ENCODE measurements around the gene CIC. TPM values are rescaled to one million over a fixed set of nuclear protein-coding genes. Genes with fewer than 3 reads are reported as not detected.

The CIC gene
- total and polyA plus RNA-seq, 2 of the 13 experiments (the other 11 are each of a cell fraction or from before 2014, with no cell fraction given) = 5.9 to 8.0 TPM

DNA sequence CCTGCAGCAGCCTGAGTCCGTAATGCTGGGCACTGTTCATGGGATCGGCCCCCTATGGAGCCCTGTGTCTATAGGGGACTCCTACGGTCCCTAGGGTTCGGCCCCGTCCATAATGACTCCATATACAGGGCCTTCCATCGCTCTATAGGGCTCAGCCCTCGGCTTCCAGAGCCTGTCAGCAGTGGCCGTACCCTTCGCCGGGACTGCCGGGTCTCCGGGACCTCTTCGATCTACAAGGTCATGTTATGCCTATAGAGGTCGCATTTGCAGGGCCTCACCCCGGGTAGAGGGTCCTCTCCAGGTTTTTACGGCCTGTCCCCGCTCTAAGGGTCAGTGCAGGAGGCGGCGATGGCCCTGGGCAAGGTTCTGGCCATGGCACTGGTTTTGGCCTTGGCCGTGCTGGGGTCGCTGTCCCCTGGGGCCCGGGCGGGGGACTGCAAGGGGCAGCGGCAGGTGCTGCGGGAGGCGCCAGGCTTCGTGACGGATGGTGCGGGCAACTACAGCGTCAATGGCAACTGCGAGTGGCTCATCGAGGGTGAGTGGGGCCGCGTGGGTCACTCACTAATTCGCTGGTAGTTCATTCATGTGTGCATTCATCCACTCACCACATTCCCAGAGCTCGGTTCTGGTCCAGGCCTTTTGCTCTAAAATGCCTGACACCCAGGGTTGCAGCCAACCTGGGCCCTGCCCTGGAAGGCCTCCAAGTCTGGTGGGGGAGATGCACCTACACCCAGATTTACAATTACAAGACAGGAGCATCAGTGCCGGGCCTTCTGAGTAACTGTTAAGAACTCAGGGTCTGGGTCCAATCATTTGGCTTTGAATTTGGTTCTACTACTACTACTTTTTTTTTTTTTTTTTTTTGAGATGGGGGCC is 57.1 kb downstream of the CIC start (continued):
- TF ChIP-seq ZFX (CRISPR knock-in tag; IDR thresholded peaks at IDR 0.05; ENCODE audit: low read depth) = peak; percentile 67
- TF ChIP-seq ZNF382 (CRISPR knock-in tag; IDR thresholded peaks at IDR 0.05; ENCODE audit: borderline replicate concordance) = no peak
- TF ChIP-seq ELK4 (CRISPR knock-in tag; IDR thresholded peaks at IDR 0.05; ENCODE audit: borderline replicate concordance) = 0 out of 2 replicates have a peak, but pooled peaks have one; percentile 17
- TF ChIP-seq ZBTB37 (CRISPR knock-in tag; IDR thresholded peaks at IDR 0.05) = 0 out of 2 replicates have a peak, but pooled peaks have one; percentile 43
- TF ChIP-seq ZNF713 (CRISPR knock-in tag; IDR thresholded peaks at IDR 0.05) = no peak
- 0 out of 2 replicates have a peak, but pooled peaks have one; percentile 48 for TF ChIP-seq ZMAT3 (CRISPR knock-in tag; conservative IDR thresholded peaks at IDR 0.05)
- TF ChIP-seq ZFP62 (CRISPR knock-in tag; IDR thresholded peaks at IDR 0.05) = no peak
- TF ChIP-seq, protein P1, sequence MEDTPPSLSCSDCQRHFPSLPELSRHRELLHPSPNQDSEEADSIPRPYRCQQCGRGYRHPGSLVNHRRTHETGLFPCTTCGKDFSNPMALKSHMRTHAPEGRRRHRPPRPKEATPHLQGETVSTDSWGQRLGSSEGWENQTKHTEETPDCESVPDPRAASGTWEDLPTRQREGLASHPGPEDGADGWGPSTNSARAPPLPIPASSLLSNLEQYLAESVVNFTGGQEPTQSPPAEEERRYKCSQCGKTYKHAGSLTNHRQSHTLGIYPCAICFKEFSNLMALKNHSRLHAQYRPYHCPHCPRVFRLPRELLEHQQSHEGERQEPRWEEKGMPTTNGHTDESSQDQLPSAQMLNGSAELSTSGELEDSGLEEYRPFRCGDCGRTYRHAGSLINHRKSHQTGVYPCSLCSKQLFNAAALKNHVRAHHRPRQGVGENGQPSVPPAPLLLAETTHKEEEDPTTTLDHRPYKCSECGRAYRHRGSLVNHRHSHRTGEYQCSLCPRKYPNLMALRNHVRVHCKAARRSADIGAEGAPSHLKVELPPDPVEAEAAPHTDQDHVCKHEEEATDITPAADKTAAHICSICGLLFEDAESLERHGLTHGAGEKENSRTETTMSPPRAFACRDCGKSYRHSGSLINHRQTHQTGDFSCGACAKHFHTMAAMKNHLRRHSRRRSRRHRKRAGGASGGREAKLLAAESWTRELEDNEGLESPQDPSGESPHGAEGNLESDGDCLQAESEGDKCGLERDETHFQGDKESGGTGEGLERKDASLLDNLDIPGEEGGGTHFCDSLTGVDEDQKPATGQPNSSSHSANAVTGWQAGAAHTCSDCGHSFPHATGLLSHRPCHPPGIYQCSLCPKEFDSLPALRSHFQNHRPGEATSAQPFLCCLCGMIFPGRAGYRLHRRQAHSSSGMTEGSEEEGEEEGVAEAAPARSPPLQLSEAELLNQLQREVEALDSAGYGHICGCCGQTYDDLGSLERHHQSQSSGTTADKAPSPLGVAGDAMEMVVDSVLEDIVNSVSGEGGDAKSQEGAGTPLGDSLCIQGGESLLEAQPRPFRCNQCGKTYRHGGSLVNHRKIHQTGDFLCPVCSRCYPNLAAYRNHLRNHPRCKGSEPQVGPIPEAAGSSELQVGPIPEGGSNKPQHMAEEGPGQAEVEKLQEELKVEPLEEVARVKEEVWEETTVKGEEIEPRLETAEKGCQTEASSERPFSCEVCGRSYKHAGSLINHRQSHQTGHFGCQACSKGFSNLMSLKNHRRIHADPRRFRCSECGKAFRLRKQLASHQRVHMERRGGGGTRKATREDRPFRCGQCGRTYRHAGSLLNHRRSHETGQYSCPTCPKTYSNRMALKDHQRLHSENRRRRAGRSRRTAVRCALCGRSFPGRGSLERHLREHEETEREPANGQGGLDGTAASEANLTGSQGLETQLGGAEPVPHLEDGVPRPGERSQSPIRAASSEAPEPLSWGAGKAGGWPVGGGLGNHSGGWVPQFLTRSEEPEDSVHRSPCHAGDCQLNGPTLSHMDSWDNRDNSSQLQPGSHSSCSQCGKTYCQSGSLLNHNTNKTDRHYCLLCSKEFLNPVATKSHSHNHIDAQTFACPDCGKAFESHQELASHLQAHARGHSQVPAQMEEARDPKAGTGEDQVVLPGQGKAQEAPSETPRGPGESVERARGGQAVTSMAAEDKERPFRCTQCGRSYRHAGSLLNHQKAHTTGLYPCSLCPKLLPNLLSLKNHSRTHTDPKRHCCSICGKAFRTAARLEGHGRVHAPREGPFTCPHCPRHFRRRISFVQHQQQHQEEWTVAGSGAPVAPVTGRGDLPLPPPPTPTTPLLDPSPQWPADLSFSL (CRISPR knock-in tag; IDR thresholded peaks at IDR 0.05) = no peak
- TF ChIP-seq, protein P2, sequence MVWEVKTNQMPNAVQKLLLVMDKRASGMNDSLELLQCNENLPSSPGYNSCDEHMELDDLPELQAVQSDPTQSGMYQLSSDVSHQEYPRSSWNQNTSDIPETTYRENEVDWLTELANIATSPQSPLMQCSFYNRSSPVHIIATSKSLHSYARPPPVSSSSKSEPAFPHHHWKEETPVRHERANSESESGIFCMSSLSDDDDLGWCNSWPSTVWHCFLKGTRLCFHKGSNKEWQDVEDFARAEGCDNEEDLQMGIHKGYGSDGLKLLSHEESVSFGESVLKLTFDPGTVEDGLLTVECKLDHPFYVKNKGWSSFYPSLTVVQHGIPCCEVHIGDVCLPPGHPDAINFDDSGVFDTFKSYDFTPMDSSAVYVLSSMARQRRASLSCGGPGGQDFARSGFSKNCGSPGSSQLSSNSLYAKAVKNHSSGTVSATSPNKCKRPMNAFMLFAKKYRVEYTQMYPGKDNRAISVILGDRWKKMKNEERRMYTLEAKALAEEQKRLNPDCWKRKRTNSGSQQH (CRISPR knock-in tag; IDR thresholded peaks at IDR 0.05; ENCODE audit: low read depth) = no peak
- no peak for TF ChIP-seq NFYC (CRISPR knock-in tag; IDR thresholded peaks at IDR 0.05)
- TF ChIP-seq TBP (CRISPR knock-in tag; IDR thresholded peaks at IDR 0.05) = no peak
- TF ChIP-seq, protein P3, sequence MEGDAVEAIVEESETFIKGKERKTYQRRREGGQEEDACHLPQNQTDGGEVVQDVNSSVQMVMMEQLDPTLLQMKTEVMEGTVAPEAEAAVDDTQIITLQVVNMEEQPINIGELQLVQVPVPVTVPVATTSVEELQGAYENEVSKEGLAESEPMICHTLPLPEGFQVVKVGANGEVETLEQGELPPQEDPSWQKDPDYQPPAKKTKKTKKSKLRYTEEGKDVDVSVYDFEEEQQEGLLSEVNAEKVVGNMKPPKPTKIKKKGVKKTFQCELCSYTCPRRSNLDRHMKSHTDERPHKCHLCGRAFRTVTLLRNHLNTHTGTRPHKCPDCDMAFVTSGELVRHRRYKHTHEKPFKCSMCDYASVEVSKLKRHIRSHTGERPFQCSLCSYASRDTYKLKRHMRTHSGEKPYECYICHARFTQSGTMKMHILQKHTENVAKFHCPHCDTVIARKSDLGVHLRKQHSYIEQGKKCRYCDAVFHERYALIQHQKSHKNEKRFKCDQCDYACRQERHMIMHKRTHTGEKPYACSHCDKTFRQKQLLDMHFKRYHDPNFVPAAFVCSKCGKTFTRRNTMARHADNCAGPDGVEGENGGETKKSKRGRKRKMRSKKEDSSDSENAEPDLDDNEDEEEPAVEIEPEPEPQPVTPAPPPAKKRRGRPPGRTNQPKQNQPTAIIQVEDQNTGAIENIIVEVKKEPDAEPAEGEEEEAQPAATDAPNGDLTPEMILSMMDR (CRISPR knock-in tag; IDR thresholded peaks at IDR 0.05) = peak; percentile 46; the same call in 1 of the 2 replicates
- peak; percentile 10; the same call in 1 of the 2 replicates for TF ChIP-seq HNF4A (CRISPR knock-in tag; IDR thresholded peaks at IDR 0.05)
- peak; percentile 69 for TF ChIP-seq RARA (CRISPR knock-in tag; IDR thresholded peaks at IDR 0.05)
- no peak for TF ChIP-seq ZNF792 (CRISPR knock-in tag; IDR thresholded peaks at IDR 0.05)
- no peak for TF ChIP-seq BRD4 (CRISPR knock-in tag; IDR thresholded peaks at IDR 0.05)
- no peak for TF ChIP-seq KLF6 (CRISPR knock-in tag; IDR thresholded peaks at IDR 0.05)
